Stomach smooth muscle (tissue), 2 donors: ENCODE data around the gene TRAF3.
"Not testable (repeated sequence)": the region's sequence is repeated elsewhere in the genome, so short reads cannot be mapped to it uniquely, and the experiment has no call there.

Experiments
- H3K27ac ChIP-seq: one replicate; pipeline ENCODE4 v1.7.0; 2013; ENCODE audit warnings: mild to moderate bottlenecking, low read length, inconsistent platforms
- H3K27me3 ChIP-seq, 2 donors: one replicate each; pipeline ENCODE4 v1.7.0; 2013; ENCODE audit warnings: low read length in 2 of 2; ENCODE audit not compliant: insufficient read depth in 2 of 2, control insufficient read depth in 1 of 2
- H3K36me3 ChIP-seq, 2 donors: one replicate each; pipeline ENCODE4 v1.7.0; 2013; ENCODE audit warnings: low read length in 2 of 2; ENCODE audit not compliant: control insufficient read depth in 2 of 2, insufficient read depth in 2 of 2
- H3K4me1 ChIP-seq: one replicate; pipeline ENCODE4 v1.7.0; 2013; ENCODE audit warnings: low read length; ENCODE audit not compliant: control insufficient read depth, insufficient read depth
- H3K4me3 ChIP-seq, 2 donors: one replicate each; pipeline ENCODE4 v1.7.0; 2013; ENCODE audit warnings: low read length in 2 of 2
- H3K9ac ChIP-seq, 2 donors: one replicate each; pipeline ENCODE4 v1.7.0; 2013; ENCODE audit warnings: low read length in 2 of 2, mild to moderate bottlenecking in 1 of 2
- H3K9me3 ChIP-seq, 2 donors: one replicate each; pipeline ENCODE4 v1.7.0; 2013; ENCODE audit warnings: low read length in 2 of 2; ENCODE audit not compliant: control insufficient read depth in 2 of 2
- donor health status: healthy.
- donor health status: Pancreatic carcinoma.

Gene TRAF3

GRCh38 chr14:102811254-102811963 lies 34.2 kb downstream of the TRAF3 start:
- no peaks in the 10 kb centered on the region for H3K9me3 ChIP-seq

DNA sequence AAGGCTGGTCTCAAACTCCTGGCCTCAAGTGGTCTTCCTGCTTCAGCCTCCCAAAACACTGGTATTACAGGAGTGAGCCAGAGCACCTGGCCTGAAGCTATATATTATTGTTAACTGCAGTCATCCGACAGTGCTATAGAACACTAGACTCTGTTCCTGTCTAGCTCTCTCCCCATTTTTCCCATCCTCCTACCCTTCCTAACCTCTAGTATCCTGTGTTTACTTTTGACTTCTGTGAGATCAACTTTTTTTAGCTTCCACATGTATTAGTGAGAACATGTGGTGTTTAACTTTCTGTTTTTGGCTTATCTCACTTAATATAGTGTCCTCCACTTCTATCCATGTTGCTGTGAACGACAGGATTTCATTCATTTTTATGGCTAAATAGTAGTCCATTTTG lies 34.7 kb downstream of the TRAF3 start:
- no peaks in the 10 kb centered on the region for H3K27me3 ChIP-seq

More at GRCh38 chr14:102811254-102811963, 34.2 kb downstream of the TRAF3 start:
- Histone ChIP-seq H3K36me3 (no peaks in the 10 kb centered on the region), H3K27me3 (no peaks in the 10 kb centered on the region), H3K27ac (no peak overlapping the region), H3K4me3 (no peak overlapping the region), H3K9ac (no peak overlapping the region), H3K4me1 (no peaks in the 10 kb centered on the region)

DNA sequence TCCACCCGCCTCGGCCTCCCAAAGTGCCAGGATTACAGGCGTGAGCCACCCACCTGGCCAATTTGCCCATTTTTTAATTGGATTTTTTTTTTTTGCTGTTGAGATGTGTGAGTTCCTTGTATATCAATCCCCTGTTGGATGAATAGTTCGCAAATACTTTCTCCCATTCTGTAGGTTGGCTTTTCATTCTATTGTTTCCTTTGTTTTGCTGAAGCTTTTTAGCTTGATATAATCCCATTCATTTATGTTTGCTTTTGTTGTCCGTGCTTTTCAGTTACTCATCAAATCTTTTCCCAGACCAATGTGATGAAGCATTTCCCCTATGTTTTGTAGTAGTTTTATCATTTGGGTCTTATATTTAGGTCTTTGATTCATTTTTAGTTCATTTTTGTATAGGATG lies 36.4 kb downstream of the TRAF3 start:
- no peaks in the 10 kb centered on the region for H3K4me1 ChIP-seq
- no peak overlapping the region for H3K4me3 ChIP-seq
- no peaks in the 10 kb centered on the region for H3K27me3 ChIP-seq
- H3K9me3 ChIP-seq: no peaks in the 10 kb centered on the region
- no peaks in the 10 kb centered on the region for H3K36me3 ChIP-seq
- no peak overlapping the region for H3K9ac ChIP-seq
- H3K27ac ChIP-seq: no peak overlapping the region

More for the DNA sequence above, 34.7 kb downstream of the TRAF3 start:
- Histone ChIP-seq H3K4me3 (no peak overlapping the region), H3K9ac (no peak overlapping the region), H3K4me1 (no peaks in the 10 kb centered on the region), H3K27ac (no peak overlapping the region), H3K9me3 (no peaks in the 10 kb centered on the region), H3K36me3 (no peaks in the 10 kb centered on the region)

DNA sequence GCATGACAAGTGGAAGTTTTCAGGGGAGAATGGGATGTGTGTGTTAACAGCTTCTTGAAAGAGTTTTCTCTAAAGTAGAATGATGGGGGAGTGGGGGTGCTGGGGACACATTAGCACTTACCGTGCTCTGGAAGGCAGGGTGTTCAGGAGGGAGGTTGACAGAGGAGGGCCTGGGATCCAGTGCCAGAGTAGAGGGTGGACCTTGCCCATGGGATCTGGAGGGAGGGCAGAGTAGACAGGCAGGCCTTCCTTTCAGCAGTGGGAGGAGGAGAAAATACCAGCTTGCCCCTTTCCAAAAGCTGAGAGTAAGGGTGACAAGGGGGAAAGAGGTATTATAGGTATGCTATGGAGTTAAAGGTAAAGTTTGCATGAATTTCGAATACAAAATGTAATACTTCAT lies 40.1 kb downstream of the TRAF3 start:
- Histone ChIP-seq H3K4me3 (no peak overlapping the region), H3K27me3 (no peaks in the 10 kb centered on the region), H3K27ac (no peak overlapping the region), H3K36me3 (no peaks in the 10 kb centered on the region), H3K4me1 (no peaks in the 10 kb centered on the region), H3K9me3 (no peaks in the 10 kb centered on the region), H3K9ac (no peak overlapping the region)

DNA sequence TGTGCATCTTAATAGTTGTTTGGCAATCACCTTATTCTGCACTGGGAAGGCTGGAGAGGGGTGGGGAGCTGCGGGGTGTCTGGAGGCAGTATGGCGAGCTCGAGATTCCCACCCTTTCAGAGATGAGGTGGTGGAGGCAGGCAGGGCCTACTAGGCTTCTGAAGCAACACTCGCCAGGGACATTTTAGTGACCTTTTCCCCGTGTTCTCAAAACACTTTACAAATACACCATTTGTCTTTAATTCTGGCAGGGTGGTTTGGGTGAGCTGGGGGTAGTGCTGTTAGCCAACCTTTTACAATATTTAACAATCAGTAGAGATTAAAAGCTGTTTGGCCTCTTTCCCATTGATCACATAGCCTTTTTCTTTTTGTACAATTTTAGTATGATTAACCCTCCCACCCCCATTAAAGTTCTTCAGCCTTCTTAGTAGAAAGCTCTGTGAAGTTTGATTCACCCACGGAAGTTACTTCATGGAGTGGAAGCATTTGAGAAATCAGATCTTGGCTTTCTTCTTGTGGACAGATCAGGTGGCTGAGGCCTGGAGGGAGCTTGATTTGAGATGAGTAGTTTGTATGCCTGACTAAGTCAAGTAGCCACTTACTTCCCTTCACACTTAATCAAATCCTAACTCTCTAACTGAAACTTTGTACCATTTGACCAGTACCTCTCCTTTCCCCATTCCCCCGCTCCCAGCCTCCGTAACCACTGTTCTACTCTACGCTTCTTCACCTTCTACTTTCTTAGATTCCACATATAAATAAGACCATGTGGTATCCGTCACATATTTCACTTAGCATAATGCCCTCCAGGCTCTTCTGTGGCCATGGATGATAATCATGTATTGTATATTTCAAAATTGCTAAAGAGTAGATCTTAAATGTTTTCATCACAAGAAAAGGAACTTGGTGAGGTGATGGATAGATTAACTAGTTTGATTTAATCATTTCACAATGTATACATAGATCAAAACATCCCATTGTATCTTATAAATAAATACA lies 41.0 kb downstream of the TRAF3 start:
- Histone ChIP-seq H3K9ac (no peak overlapping the region), H3K27ac (no peak overlapping the region), H3K4me3 (no peak overlapping the region), H3K36me3 (no peaks in the 10 kb centered on the region), H3K27me3 (no peaks in the 10 kb centered on the region), H3K9me3 (no peaks in the 10 kb centered on the region), H3K4me1 (no peaks in the 10 kb centered on the region)

- Histone ChIP-seq H3K4me3 (no peak overlapping the region), H3K9ac (no peak overlapping the region)
These were observed 42.0 kb downstream of the TRAF3 start for GRCh38 chr14:102819176-102819628.

GRCh38 chr14:102819747-102820330 lies 42.6 kb downstream of the TRAF3 start:
- no peak overlapping the region for H3K9ac ChIP-seq
- H3K4me3 ChIP-seq: no peak overlapping the region
- no peaks in the 10 kb centered on the region for H3K27me3 ChIP-seq

More at GRCh38 chr14:102819176-102819628, 42.0 kb downstream of the TRAF3 start:
- H3K27ac ChIP-seq: no peak overlapping the region
- H3K4me1 ChIP-seq: no peaks in the 10 kb centered on the region
- no peaks in the 10 kb centered on the region for H3K27me3 ChIP-seq
- H3K9me3 ChIP-seq: no peaks in the 10 kb centered on the region
- H3K36me3 ChIP-seq: no peaks in the 10 kb centered on the region

GRCh38 chr14:102821252-102821651 lies 44.0 kb downstream of the TRAF3 start:
- Histone ChIP-seq H3K4me1 (peaks cover under 1% of the 10 kb centered on the region), H3K27me3 (no peaks in the 10 kb centered on the region)

More at GRCh38 chr14:102819747-102820330, 42.6 kb downstream of the TRAF3 start:
- Histone ChIP-seq H3K9me3 (no peaks in the 10 kb centered on the region), H3K4me1 (no peaks in the 10 kb centered on the region), H3K36me3 (no peaks in the 10 kb centered on the region), H3K27ac (no peak overlapping the region)

DNA sequence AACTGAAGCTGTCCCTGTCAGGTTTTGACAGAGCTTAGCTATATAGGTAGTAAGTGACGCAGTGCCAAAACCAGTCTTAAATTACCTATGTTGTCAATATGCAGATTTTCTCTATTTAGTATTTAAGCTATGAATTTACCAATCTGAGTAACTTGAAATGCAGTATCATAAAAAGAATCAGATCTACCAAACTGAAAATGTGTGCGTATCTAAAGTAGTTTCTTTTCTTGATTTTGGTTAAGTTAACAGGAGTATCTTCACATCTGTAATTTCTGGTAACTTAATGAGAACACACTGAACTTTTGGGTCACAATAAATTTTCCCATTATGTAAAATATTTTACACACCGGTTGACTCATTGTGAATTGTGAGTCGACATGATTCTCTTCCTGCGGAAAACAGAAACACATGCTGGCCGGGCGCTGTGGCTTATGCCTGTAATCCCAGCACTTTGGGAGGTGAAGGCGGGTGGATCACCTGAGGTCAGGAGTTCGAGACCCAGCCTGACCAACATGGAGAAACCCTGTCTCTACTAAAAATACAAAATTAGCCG lies 45.1 kb downstream of the TRAF3 start:
- no peaks in the 10 kb centered on the region for H3K27me3 ChIP-seq
- peaks cover 2% of the 10 kb centered on the region for H3K4me1 ChIP-seq
- no peaks in the 10 kb centered on the region for H3K36me3 ChIP-seq
- no peaks in the 10 kb centered on the region for H3K9me3 ChIP-seq
- H3K27ac ChIP-seq: no peak overlapping the region
- H3K4me3 ChIP-seq: no peak overlapping the region
- H3K9ac ChIP-seq: no peak overlapping the region

More at GRCh38 chr14:102821252-102821651, 44.0 kb downstream of the TRAF3 start:
- H3K27ac ChIP-seq: no peak overlapping the region
- no peak overlapping the region for H3K9ac ChIP-seq
- no peak overlapping the region for H3K4me3 ChIP-seq
- H3K9me3 ChIP-seq: no peaks in the 10 kb centered on the region
- no peaks in the 10 kb centered on the region for H3K36me3 ChIP-seq

DNA sequence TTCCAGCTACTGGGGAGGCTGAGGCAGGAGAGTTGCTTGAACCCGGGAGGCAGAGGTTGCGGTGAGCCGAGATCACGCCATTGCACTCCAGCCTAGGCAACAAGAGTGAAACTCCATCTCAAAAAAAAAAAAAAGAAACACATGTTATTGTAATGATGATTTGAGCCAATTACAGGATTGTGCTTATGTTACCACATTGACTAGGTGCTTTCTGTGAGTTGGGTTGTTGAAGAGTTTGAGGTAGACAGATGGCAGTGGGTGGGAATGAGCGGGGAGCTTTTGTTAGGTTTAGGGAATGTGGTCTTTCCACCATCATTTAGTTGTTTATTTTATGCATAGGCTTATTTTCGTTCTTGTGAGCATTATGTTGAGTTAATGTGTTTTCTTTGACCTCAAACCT lies 45.6 kb downstream of the TRAF3 start:
- not testable (repeated sequence) for H3K9ac ChIP-seq, H3K36me3 ChIP-seq, H3K27ac ChIP-seq, H3K9me3 ChIP-seq, H3K4me1 ChIP-seq, H3K27me3 ChIP-seq, H3K4me3 ChIP-seq
